Stimulated activated CD4-positive, alpha-beta T cell treated with anti-CD3 and anti-CD28 coated beads, Interleukin-15, amount 100 ng/mL, for 1 hour (primary cell): ENCODE measurements around the gene GH1.
"Not testable (repeated sequence)": the region's sequence is repeated elsewhere in the genome, so short reads cannot be mapped to it uniquely, and the experiment has no call there.

Experiments
- DNase-seq, 2 donors: peaks; one replicate each; pipeline ENCODE4 v3.0.0-alpha.2; 2020; ENCODE audit warnings: low read depth in 1 of 2, low spot score in 1 of 2

The GH1 gene

DNA sequence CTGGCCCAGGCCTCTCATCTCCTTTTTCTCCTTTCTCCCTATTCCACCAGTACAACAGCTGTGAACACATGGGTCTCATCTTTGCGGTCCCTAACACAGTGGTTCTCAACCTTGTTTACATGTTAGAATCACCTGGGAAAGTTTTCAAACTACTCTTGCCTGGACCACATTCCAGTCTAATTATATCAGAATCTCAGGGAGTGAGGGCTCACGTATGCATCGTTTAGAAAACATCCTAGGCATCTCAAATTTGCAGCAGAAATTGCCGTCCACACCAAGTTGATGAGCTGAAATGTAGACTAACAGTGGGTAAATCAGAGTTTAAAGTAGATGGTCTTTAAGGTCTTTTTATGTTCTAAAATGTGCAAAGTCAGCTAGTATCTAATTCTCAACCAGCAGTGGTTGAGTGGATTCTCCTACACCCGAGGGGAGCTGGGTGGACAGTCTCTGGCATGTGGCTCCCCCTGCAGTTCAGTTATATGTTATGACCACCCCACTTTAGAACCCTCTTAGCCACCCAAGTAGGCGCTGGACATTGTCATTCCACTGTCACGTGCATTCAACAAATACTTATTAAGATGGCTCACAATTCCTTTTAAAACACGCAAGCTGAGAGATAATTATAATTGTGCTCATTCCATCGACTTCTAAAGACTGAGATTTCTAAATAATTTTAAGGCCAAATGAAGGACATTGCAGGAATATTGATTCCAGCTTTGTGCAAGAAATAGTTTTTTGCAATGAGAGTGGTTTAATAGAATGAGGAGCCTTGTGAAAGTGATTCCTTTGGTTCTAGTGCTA, 48.9 kb downstream of the GH1 start:
- not testable (repeated sequence) for DNase-seq
